Measurements from ENCODE around the gene DMRTC1.
"Not testable (repeated sequence)": the region's sequence is repeated elsewhere in the genome, so short reads cannot be mapped to it uniquely, and the experiment has no call there.

DNA sequence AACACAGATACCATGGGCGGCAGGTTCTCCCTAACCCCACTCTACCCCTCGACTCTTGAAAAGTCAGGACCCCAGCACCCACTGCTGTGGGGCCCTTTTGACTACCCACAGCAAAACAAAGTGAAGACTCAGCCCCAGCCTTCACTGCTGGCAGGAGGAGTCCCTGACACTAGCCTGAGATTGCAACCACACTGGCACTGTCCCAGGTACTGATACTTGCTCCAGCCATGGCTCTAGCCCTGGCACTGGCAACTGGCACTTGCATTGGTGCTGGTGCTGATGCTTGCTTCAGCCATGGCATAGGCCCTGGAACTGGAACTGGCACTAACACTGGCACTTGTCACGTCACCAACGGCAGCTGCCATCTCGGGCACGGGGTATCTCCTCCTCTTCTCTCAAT lies 1.4 kb downstream of the DMRTC1 start:
- TF ChIP-seq POLR2A (IDR thresholded peaks at IDR 0.05) = not testable (repeated sequence)
- TF ChIP-seq, protein P1, sequence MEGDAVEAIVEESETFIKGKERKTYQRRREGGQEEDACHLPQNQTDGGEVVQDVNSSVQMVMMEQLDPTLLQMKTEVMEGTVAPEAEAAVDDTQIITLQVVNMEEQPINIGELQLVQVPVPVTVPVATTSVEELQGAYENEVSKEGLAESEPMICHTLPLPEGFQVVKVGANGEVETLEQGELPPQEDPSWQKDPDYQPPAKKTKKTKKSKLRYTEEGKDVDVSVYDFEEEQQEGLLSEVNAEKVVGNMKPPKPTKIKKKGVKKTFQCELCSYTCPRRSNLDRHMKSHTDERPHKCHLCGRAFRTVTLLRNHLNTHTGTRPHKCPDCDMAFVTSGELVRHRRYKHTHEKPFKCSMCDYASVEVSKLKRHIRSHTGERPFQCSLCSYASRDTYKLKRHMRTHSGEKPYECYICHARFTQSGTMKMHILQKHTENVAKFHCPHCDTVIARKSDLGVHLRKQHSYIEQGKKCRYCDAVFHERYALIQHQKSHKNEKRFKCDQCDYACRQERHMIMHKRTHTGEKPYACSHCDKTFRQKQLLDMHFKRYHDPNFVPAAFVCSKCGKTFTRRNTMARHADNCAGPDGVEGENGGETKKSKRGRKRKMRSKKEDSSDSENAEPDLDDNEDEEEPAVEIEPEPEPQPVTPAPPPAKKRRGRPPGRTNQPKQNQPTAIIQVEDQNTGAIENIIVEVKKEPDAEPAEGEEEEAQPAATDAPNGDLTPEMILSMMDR (IDR thresholded peaks at IDR 0.05) = not testable (repeated sequence)

Data from uterus (tissue), 2 donors.